ENCODE data around the gene DIS3L2.

GRCh38 chr2:232385660-232386489 is 424.4 kb downstream of the DIS3L2 start:
- TF ChIP-seq POLR2AphosphoS5 (IDR thresholded peaks at IDR 0.05) (peak in 1 of 2 donors; percentile 49), CTCF (IDR thresholded peaks at IDR 0.05) (peak in 2 of 6 experiments; percentile 8 to 50)
